Ammon's horn (tissue), 1 donor: Measurements from ENCODE around the gene COX6A2.
A peak's percentile ranks its signal among the peaks of the same experiment; 100 is the strongest.
"Not testable (repeated sequence)": the region's sequence is repeated elsewhere in the genome, so short reads cannot be mapped to it uniquely, and the experiment has no call there.

Experiments used
- DNase-seq: peaks from one replicate; pipeline ENCODE4 v3.0.0-alpha.2; 2016; ENCODE audit warnings: low spot score

The COX6A2 gene

GRCh38 chr16:31461921-31462804 is 34.0 kb upstream of the COX6A2 start:
- no peak for DNase-seq

GRCh38 chr16:31461201-31461920 is 33.2 kb upstream of the COX6A2 start:
- DNase-seq: no peak

GRCh38 chr16:31460582-31461002 is 32.4 kb upstream of the COX6A2 start:
- peak; percentile 51 for DNase-seq

- peak; percentile 100 for DNase-seq
Measured at GRCh38 chr16:31459687-31460581, 31.8 kb upstream of the COX6A2 start.

- peak; percentile 100 for DNase-seq
Measured at GRCh38 chr16:31458844-31459686, 30.9 kb upstream of the COX6A2 start, which contains the start of gene ARMC5. Gene ARMC5 (plus strand): TSS chr16:31459501. CDS start chr16:31459525, 24 bp downstream.

- DNase-seq: no peak
Measured at GRCh38 chr16:31458073-31458843, 30.1 kb upstream of the COX6A2 start.

- DNase-seq: no peak
Measured at GRCh38 chr16:31456988-31457360, 28.8 kb upstream of the COX6A2 start.

GRCh38 chr16:31455601-31456314 is 27.6 kb upstream of the COX6A2 start:
- no peak for DNase-seq

GRCh38 chr16:31453255-31454204 is 25.4 kb upstream of the COX6A2 start:
- DNase-seq: no peak

- no peak for DNase-seq
Measured at GRCh38 chr16:31452631-31453106, 24.5 kb upstream of the COX6A2 start.

GRCh38 chr16:31451681-31452351 is 23.7 kb upstream of the COX6A2 start:
- DNase-seq: peak; percentile 66

- DNase-seq: no peak
Measured at GRCh38 chr16:31451201-31451600, 23.0 kb upstream of the COX6A2 start.

- DNase-seq: not testable (repeated sequence)
Measured at GRCh38 chr16:31445931-31446330, 17.8 kb upstream of the COX6A2 start.

GRCh38 chr16:31441956-31442355 is 13.8 kb upstream of the COX6A2 start:
- DNase-seq: no peak

- peak; percentile 47 for DNase-seq
Measured at GRCh38 chr16:31440516-31441184, 12.5 kb upstream of the COX6A2 start.

GRCh38 chr16:31439519-31439918 is 11.4 kb upstream of the COX6A2 start:
- DNase-seq: no peak

- DNase-seq: not testable (repeated sequence)
Measured at GRCh38 chr16:31439023-31439422, 10.9 kb upstream of the COX6A2 start.
